HEK293 (cell line): ENCODE results near the gene TEAD3.

Experiments used
- ATF2 ChIP-seq: fragments of 450-650 bp; formaldehyde crosslinking; IDR thresholded peaks from 2 replicates; pipeline ENCODE4 v1.5.1; 2016; ENCODE audit warnings: missing biosample characterization, missing genetic modification characterization, low read depth
- GLIS1 ChIP-seq: fragments of 450-650 bp; formaldehyde crosslinking; IDR thresholded peaks from 2 replicates; pipeline ENCODE4 v1.5.1; 2016; ENCODE audit warnings: missing biosample characterization, missing genetic modification characterization
- GLIS2 ChIP-seq: fragments of 450-650 bp; formaldehyde crosslinking; IDR thresholded peaks from 2 replicates; pipeline ENCODE4 v1.5.1; 2016; ENCODE audit warnings: missing biosample characterization, missing genetic modification characterization
- MEIS1 ChIP-seq: sonication (generic); formaldehyde crosslinking; IDR thresholded peaks from 2 replicates; pipeline ENCODE4 v1.8.1; 2022; ENCODE audit warnings: missing genetic modification reagents, mild to moderate bottlenecking, borderline replicate concordance
- MYNN ChIP-seq: fragments of 450-650 bp; formaldehyde crosslinking; IDR thresholded peaks from 2 replicates; pipeline ENCODE4 v1.5.1; 2016; ENCODE audit warnings: missing biosample characterization, missing genetic modification characterization, borderline replicate concordance
- ZBTB1 ChIP-seq: fragments of 450-650 bp; formaldehyde crosslinking; IDR thresholded peaks from 2 replicates; pipeline ENCODE4 v1.5.1; 2016; ENCODE audit warnings: missing biosample characterization, missing genetic modification characterization
- ZBTB7A ChIP-seq: fragments of 450-650 bp; formaldehyde crosslinking; IDR thresholded peaks from 2 replicates; pipeline ENCODE4 v1.5.1; 2016; ENCODE audit warnings: low read depth, missing biosample characterization, missing genetic modification characterization
- ZFP41 ChIP-seq: fragments of 450-650 bp; formaldehyde crosslinking; IDR thresholded peaks from 2 replicates; pipeline ENCODE4 v1.5.1; 2016; ENCODE audit warnings: missing biosample characterization, missing genetic modification characterization, borderline replicate concordance
- ZFP69B ChIP-seq: fragments of 450-650 bp; formaldehyde crosslinking; IDR thresholded peaks from 2 replicates; pipeline ENCODE4 v1.5.1; 2016; ENCODE audit warnings: missing biosample characterization, missing genetic modification characterization
- ZNF114 ChIP-seq: fragments of 450-650 bp; formaldehyde crosslinking; IDR thresholded peaks from 2 replicates; pipeline ENCODE4 v1.5.0; 2017; ENCODE audit warnings: missing biosample characterization, missing genetic modification characterization
- ZNF138 ChIP-seq: fragments of 450-650 bp; formaldehyde crosslinking; IDR thresholded peaks from 2 replicates; pipeline ENCODE4 v1.5.1; 2016; ENCODE audit warnings: missing biosample characterization, missing genetic modification characterization, borderline replicate concordance
- ZNF155 ChIP-seq: fragments of 450-650 bp; formaldehyde crosslinking; IDR thresholded peaks from 2 replicates; pipeline ENCODE4 v1.5.1; 2016; ENCODE audit warnings: missing biosample characterization, missing genetic modification characterization
- ZNF239 ChIP-seq: fragments of 450-650 bp; formaldehyde crosslinking; IDR thresholded peaks from 2 replicates; pipeline ENCODE4 v1.5.1; 2016; ENCODE audit warnings: missing biosample characterization, missing genetic modification characterization
- ZNF302 ChIP-seq: fragments of 450-650 bp; formaldehyde crosslinking; IDR thresholded peaks from 2 replicates; pipeline ENCODE4 v1.5.1; 2016; ENCODE audit warnings: missing biosample characterization, missing genetic modification characterization, low read depth
- ZNF404 ChIP-seq: fragments of 450-650 bp; formaldehyde crosslinking; IDR thresholded peaks from 2 replicates; pipeline ENCODE4 v1.5.1; 2017; ENCODE audit warnings: missing biosample characterization, missing genetic modification characterization
- ZNF510 ChIP-seq: fragments of 450-650 bp; formaldehyde crosslinking; IDR thresholded peaks from 2 replicates; pipeline ENCODE4 v1.5.1; 2018; ENCODE audit warnings: mild to moderate bottlenecking, missing genetic modification characterization, missing biosample characterization; ENCODE audit not compliant: insufficient replicate concordance
- ZNF530 ChIP-seq: fragments of 450-650 bp; formaldehyde crosslinking; IDR thresholded peaks from 2 replicates; pipeline ENCODE4 v1.5.1; 2016; ENCODE audit warnings: low read depth, missing biosample characterization, missing genetic modification characterization
- ZNF560 ChIP-seq: fragments of 450-650 bp; formaldehyde crosslinking; IDR thresholded peaks from 2 replicates; pipeline ENCODE4 v1.5.1; 2017; ENCODE audit warnings: missing biosample characterization, missing genetic modification characterization, borderline replicate concordance
- ZNF585B ChIP-seq: fragments of 450-650 bp; formaldehyde crosslinking; IDR thresholded peaks from 2 replicates; pipeline ENCODE4 v1.5.1; 2016; ENCODE audit warnings: missing biosample characterization, missing genetic modification characterization
- ZNF624 ChIP-seq: fragments of 450-650 bp; formaldehyde crosslinking; IDR thresholded peaks from 2 replicates; pipeline ENCODE4 v1.5.1; 2017; ENCODE audit warnings: missing biosample characterization, missing genetic modification characterization
- ZNF626 ChIP-seq: fragments of 450-650 bp; sonication (Bioruptor Pico); formaldehyde crosslinking; IDR thresholded peaks from 2 replicates; pipeline ENCODE4 v1.5.1; 2018; ENCODE audit warnings: missing biosample characterization, missing genetic modification characterization, inconsistent platforms
- ZNF645 ChIP-seq: fragments of 450-650 bp; formaldehyde crosslinking; IDR thresholded peaks from 2 replicates; pipeline ENCODE4; 2016; ENCODE audit warnings: missing biosample characterization, missing genetic modification characterization
- ZNF701 ChIP-seq: fragments of 450-650 bp; formaldehyde crosslinking; IDR thresholded peaks from 2 replicates; pipeline ENCODE4 v1.5.1; 2016; ENCODE audit warnings: missing biosample characterization, missing genetic modification characterization
- ZNF785 ChIP-seq: fragments of 450-650 bp; formaldehyde crosslinking; IDR thresholded peaks from 2 replicates; pipeline ENCODE4 v1.5.1; 2016; ENCODE audit warnings: missing biosample characterization, missing genetic modification characterization
- ZNF837 ChIP-seq: fragments of 450-650 bp; formaldehyde crosslinking; IDR thresholded peaks from 2 replicates; pipeline ENCODE4 v1.5.1; 2016; ENCODE audit warnings: missing biosample characterization, missing genetic modification characterization
- ZNF843 ChIP-seq: fragments of 450-650 bp; formaldehyde crosslinking; IDR thresholded peaks from 2 replicates; pipeline ENCODE4 v1.5.1; 2016; ENCODE audit warnings: missing biosample characterization, missing genetic modification characterization
- ZSCAN23 ChIP-seq: fragments of 450-650 bp; formaldehyde crosslinking; IDR thresholded peaks from 2 replicates; pipeline ENCODE4 v1.5.1; 2016; ENCODE audit warnings: missing biosample characterization, missing genetic modification characterization
- ZXDB ChIP-seq: fragments of 450-650 bp; formaldehyde crosslinking; IDR thresholded peaks from 2 replicates; pipeline ENCODE4 v1.5.1; 2016; ENCODE audit warnings: missing biosample characterization, missing genetic modification characterization
- TF ChIP-seq, protein P1 (sequence below): fragments of 450-650 bp; formaldehyde crosslinking; IDR thresholded peaks from 2 replicates; pipeline ENCODE4 v1.5.1; 2016; ENCODE audit warnings: missing biosample characterization, missing genetic modification characterization
- TF ChIP-seq, protein P2 (sequence below): fragments of 450-650 bp; formaldehyde crosslinking; IDR thresholded peaks from 2 replicates; pipeline ENCODE4 v1.5.1; 2016; ENCODE audit warnings: missing biosample characterization, missing genetic modification characterization
- TF ChIP-seq, protein P3 (sequence below): fragments of 450-650 bp; formaldehyde crosslinking; IDR thresholded peaks from 2 replicates; pipeline ENCODE4 v1.5.0; 2017; ENCODE audit warnings: missing biosample characterization, missing genetic modification characterization, borderline replicate concordance

The TEAD3 gene

DNA sequence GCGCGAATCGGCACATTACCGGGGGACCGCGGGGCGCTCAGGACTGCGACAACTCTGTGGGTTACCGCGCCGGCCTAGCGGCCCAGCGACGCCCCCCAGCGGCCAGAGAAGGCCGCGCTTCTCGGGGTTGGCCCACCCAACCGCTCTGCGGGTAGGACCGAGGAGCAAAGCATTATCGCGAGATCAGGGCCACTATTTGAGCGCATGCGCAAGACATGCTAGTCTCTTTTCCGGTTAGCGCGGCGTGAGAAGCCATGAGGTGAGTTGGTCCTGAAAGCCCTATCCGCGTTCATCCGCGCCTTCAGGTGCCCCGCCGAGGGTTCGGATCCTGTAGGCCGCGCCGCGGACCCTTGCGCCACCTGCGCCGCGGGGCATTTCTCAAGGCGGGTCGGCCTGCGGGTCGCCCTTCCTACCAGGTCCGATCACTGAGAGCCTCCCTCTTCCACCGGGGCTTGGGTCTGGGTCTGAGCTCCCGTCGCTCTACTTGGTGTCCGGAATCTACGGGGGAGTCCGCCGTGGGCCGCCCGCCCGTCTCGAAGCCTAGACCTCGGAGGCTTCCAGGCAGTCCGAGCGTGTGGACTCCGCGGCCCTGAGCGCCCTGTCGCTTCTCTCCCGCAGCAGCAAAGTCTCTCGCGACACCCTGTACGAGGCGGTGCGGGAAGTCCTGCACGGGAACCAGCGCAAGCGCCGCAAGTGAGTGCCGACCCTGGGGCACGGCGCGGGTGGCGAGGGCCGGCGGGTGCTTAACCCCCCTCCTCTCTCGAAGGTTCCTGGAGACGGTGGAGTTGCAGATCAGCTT is 28.5 kb downstream of the TEAD3 start, which contains the start of gene RPL10A (continued):
- TF ChIP-seq ZXDB (tag by site-specific recombination) = peak; percentile 92
- no peak for TF ChIP-seq ZNF626
- TF ChIP-seq ZFP69B (tag by site-specific recombination) = peak; percentile 70; the same call in 1 of the 2 replicates
- no peak for TF ChIP-seq ZNF138
- no peak; the same call in 1 of the 2 replicates for TF ChIP-seq MYNN (tag by site-specific recombination)
- peak; percentile 46; the same call in 1 of the 2 replicates for TF ChIP-seq GLIS1 (tag by site-specific recombination)
- no peak for TF ChIP-seq ATF2 (tag by site-specific recombination)
- peak; percentile 55; the same call in 1 of the 2 replicates for TF ChIP-seq ZNF645 (tag by site-specific recombination)
- no peak for TF ChIP-seq ZNF585B (tag by site-specific recombination)
- TF ChIP-seq ZNF560 = no peak
- TF ChIP-seq ZNF530 (tag by site-specific recombination) = no peak
- TF ChIP-seq, protein P1, sequence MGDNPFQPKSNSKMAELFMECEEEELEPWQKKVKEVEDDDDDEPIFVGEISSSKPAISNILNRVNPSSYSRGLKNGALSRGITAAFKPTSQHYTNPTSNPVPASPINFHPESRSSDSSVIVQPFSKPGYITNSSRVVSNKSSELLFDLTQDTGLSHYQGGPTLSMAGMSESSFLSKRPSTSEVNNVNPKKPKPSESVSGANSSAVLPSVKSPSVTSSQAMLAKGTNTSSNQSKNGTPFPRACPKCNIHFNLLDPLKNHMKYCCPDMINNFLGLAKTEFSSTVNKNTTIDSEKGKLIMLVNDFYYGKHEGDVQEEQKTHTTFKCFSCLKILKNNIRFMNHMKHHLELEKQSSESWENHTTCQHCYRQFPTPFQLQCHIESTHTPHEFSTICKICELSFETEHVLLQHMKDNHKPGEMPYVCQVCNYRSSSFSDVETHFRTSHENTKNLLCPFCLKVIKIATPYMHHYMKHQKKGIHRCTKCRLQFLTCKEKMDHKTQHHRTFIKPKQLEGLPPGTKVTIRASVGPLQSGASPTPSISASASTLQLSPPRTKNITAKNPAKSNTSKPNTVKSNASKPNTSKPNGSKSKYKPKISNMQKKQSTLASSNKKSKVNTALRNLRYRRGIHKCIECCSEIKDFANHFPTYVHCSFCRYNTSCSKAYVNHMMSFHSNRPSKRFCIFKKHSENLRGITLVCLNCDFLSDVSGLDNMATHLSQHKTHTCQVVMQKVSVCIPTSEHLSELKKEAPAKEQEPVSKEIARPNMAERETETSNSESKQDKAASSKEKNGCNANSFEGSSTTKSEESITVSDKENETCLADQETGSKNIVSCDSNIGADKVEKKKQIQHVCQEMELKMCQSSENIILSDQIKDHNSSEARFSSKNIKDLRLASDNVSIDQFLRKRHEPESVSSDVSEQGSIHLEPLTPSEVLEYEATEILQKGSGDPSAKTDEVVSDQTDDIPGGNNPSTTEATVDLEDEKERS (tag by site-specific recombination) = no peak
- TF ChIP-seq ZNF302 (tag by site-specific recombination) = no peak
- TF ChIP-seq MEIS1 (CRISPR knock-in tag) = no peak
- peak; percentile 67; the same call in 1 of the 2 replicates for TF ChIP-seq ZNF843 (tag by site-specific recombination)
- TF ChIP-seq, protein P2, sequence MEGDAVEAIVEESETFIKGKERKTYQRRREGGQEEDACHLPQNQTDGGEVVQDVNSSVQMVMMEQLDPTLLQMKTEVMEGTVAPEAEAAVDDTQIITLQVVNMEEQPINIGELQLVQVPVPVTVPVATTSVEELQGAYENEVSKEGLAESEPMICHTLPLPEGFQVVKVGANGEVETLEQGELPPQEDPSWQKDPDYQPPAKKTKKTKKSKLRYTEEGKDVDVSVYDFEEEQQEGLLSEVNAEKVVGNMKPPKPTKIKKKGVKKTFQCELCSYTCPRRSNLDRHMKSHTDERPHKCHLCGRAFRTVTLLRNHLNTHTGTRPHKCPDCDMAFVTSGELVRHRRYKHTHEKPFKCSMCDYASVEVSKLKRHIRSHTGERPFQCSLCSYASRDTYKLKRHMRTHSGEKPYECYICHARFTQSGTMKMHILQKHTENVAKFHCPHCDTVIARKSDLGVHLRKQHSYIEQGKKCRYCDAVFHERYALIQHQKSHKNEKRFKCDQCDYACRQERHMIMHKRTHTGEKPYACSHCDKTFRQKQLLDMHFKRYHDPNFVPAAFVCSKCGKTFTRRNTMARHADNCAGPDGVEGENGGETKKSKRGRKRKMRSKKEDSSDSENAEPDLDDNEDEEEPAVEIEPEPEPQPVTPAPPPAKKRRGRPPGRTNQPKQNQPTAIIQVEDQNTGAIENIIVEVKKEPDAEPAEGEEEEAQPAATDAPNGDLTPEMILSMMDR (tag by site-specific recombination) = peak; percentile 99
- no peak for TF ChIP-seq ZFP41 (tag by site-specific recombination)
- peak; percentile 42 for TF ChIP-seq ZBTB7A (tag by site-specific recombination)
- no peak for TF ChIP-seq ZSCAN23
- no peak for TF ChIP-seq ZNF404 (tag by site-specific recombination)
- TF ChIP-seq ZNF837 (tag by site-specific recombination) = no peak
- TF ChIP-seq ZNF155 (tag by site-specific recombination) = no peak
- TF ChIP-seq ZNF114 = no peak
- TF ChIP-seq ZNF624 (tag by site-specific recombination) = no peak
- 0 out of 2 replicates have a peak, but pooled peaks have one; percentile 56 for TF ChIP-seq ZNF239
- TF ChIP-seq, protein P3, sequence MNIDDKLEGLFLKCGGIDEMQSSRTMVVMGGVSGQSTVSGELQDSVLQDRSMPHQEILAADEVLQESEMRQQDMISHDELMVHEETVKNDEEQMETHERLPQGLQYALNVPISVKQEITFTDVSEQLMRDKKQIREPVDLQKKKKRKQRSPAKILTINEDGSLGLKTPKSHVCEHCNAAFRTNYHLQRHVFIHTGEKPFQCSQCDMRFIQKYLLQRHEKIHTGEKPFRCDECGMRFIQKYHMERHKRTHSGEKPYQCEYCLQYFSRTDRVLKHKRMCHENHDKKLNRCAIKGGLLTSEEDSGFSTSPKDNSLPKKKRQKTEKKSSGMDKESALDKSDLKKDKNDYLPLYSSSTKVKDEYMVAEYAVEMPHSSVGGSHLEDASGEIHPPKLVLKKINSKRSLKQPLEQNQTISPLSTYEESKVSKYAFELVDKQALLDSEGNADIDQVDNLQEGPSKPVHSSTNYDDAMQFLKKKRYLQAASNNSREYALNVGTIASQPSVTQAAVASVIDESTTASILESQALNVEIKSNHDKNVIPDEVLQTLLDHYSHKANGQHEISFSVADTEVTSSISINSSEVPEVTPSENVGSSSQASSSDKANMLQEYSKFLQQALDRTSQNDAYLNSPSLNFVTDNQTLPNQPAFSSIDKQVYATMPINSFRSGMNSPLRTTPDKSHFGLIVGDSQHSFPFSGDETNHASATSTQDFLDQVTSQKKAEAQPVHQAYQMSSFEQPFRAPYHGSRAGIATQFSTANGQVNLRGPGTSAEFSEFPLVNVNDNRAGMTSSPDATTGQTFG (tag by site-specific recombination) = 0 out of 2 replicates have a peak, but pooled peaks have one; percentile 7
- TF ChIP-seq ZBTB1 (tag by site-specific recombination) = no peak
- TF ChIP-seq ZNF785 = 0 out of 2 replicates have a peak, but pooled peaks have one; percentile 19
- no peak for TF ChIP-seq ZNF510 (tag by site-specific recombination)
- no peak for TF ChIP-seq ZNF701 (tag by site-specific recombination)
- TF ChIP-seq GLIS2 (tag by site-specific recombination) = peak; percentile 78
